Measurements from ENCODE around the gene SOWAHC. TPM values are rescaled to one million over a fixed set of nuclear protein-coding genes. Genes with fewer than 3 reads are reported as not detected.
"Not testable (repeated sequence)": the region's sequence is repeated elsewhere in the genome, so short reads cannot be mapped to it uniquely, and the experiment has no call there.

Gene SOWAHC
- total RNA-seq, 2 experiments from 2014 or later = 0.09 TPM; not detected in 1

DNA sequence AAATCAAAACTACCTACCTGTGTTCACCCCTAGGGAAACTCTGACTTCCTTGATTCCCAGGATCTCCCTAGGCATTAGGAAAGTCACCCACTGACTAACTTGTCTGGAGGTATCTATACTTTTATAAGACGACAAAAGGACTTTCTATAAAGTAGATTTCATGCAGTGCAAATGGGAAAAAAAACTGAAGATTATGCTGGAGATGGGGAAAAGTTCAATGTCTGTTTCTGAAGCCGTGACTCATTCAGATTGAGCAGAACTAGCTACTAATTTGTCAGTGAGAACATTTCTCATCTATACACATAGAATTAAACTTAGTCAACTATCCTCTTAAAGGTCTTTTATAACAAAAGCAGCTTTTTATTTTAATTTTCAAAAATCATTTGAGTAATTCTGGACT lies 6.4 kb upstream of the SOWAHC start:
- no peak overlapping the region for H3K4me3 Mint-ChIP-seq
- ATAC-seq = no peak
- no peak for DNase-seq
- peaks cover under 1% of the 10 kb centered on the region for H3K36me3 Mint-ChIP-seq
- H3K9me3 Mint-ChIP-seq (ENCODE audit: low read depth) = no peaks in the 10 kb centered on the region
- no peak overlapping the region for H3K27ac Mint-ChIP-seq
- CTCF ChIA-PET = no interaction called here
- H3K27me3 Mint-ChIP-seq = peaks cover 48% of the 10 kb centered on the region
- H3K4me1 Mint-ChIP-seq = no peaks in the 10 kb centered on the region

DNA sequence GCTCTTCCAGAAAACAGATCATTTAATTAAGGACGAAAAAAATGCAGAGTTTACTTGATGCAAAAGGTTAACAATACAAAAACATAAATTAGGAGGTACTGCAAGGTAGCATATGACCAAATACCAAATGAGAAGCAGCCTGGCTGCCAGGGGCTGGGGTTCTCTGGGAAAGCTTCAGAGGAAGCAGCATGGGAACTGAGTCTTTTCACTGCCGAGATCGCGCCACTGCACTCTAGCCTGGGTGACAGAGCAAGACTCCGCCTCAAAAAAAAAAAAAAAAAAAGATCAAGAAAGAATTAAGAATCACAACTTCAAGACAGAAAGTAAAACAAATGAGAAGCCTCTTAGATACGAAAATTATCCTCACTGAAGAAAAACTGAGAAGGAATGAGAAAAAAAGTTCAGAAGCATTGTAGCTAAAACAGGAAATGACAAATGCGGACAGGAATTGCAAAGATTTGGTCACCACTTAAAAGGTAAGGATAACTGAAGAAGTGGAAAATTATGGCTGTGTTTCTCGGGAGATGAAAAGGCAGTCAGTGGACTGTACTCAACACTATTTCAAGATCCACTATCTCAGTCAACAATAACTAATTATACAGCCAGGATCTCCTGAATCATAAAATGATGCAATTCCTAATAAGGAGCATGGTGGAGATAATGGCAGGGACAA lies 4.7 kb upstream of the SOWAHC start:
- peaks cover 6% of the 10 kb centered on the region for H3K36me3 Mint-ChIP-seq
- no peak for ATAC-seq
- CTCF ChIA-PET = no interaction called here
- peaks cover 58% of the 10 kb centered on the region for H3K27me3 Mint-ChIP-seq
- H3K9me3 Mint-ChIP-seq (ENCODE audit: low read depth) = no peaks in the 10 kb centered on the region
- peaks cover 7% of the 10 kb centered on the region for H3K4me1 Mint-ChIP-seq
- no peak overlapping the region for H3K27ac Mint-ChIP-seq
- no peak for DNase-seq
- no peak overlapping the region for H3K4me3 Mint-ChIP-seq

DNA sequence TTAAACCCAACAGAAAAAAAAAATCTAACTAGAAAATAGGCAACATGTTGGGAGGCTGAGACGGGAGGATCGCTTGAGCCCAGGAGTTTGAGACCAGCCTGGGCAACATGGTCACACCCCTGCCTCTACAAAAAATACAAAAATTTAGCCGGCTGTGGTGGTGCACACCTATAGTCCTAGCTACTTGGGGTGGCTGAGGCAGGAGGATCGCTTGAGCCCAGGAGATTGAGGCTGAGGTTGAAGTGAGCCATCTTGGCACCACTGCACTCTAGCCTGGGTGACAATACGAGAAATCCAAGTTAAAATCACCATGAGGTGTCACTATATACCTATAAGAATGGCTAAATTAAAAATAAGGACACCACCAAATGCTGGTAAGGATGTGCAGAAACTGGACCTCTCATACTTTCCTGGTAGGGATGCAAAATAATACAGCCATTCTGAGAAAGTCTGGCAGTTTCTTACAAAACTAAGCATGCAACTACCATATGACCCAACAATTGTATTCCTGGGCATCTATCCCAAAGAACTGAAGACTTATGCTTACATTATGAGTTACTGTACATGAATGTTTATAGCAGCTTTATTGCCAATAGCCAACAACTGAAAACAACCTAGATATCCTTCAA lies 2.6 kb upstream of the SOWAHC start:
- no peak for DNase-seq
- no peak for ATAC-seq
- Mint-ChIP-seq H3K27me3 (peaks cover 69% of the 10 kb centered on the region), H3K9me3 (ENCODE audit: low read depth) (no peaks in the 10 kb centered on the region), H3K4me3 (no peak overlapping the region), H3K4me1 (peaks cover 7% of the 10 kb centered on the region), H3K27ac (no peak overlapping the region), H3K36me3 (peaks cover 8% of the 10 kb centered on the region)
- CTCF ChIA-PET = no interaction called here

DNA sequence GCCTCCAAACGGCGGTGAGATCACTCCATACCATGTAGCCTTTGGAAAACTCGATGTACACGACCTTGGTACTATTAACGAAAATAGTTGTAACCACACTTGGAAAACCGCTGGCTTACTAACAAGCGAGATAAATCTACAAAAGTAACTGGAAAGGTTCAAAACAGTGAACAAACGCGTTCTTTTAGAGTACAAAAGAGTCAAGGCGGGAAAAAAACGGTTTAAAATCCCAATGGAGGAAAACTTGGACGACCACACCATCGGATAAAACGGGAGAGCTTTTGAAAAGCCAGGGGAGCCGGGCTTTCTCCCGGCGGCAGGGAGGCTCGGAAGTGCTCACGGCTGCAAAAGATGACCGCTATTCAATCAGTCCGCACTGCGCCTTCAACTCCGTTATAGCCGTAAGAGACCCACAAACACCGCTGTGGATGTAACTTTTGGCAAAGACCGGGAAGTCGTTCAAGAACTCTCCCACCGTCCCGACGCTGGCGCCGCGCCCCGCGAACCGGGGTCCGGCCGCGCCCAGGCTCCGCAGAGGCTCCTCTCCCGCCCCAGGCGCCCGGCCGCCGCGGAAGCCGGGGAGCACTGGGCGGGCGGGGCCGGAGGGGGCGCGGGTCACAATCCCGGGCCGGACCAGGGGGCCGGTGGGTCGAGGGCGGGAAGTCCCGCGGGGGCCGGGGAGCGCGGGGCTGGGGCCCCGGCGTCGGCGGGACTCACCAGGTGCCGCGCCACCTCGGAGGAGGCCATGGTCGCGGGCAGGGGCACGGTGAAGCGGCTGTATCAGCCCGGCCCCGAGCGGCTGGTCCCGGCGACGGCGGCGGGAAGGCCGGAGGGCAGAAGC lies 863 bp upstream of the SOWAHC start:
- peak overlapping the region; percentile 64 for H3K4me3 Mint-ChIP-seq
- H3K9me3 Mint-ChIP-seq (ENCODE audit: low read depth) = no peaks in the 10 kb centered on the region
- H3K27me3 Mint-ChIP-seq = peaks cover 74% of the 10 kb centered on the region
- peak; percentile 5 for ATAC-seq
- DNase-seq = no peak
- peaks cover 8% of the 10 kb centered on the region for H3K36me3 Mint-ChIP-seq
- H3K27ac Mint-ChIP-seq = peak overlapping the region; percentile 54
- peaks cover 7% of the 10 kb centered on the region for H3K4me1 Mint-ChIP-seq
- CTCF ChIA-PET = no interaction called here

DNA sequence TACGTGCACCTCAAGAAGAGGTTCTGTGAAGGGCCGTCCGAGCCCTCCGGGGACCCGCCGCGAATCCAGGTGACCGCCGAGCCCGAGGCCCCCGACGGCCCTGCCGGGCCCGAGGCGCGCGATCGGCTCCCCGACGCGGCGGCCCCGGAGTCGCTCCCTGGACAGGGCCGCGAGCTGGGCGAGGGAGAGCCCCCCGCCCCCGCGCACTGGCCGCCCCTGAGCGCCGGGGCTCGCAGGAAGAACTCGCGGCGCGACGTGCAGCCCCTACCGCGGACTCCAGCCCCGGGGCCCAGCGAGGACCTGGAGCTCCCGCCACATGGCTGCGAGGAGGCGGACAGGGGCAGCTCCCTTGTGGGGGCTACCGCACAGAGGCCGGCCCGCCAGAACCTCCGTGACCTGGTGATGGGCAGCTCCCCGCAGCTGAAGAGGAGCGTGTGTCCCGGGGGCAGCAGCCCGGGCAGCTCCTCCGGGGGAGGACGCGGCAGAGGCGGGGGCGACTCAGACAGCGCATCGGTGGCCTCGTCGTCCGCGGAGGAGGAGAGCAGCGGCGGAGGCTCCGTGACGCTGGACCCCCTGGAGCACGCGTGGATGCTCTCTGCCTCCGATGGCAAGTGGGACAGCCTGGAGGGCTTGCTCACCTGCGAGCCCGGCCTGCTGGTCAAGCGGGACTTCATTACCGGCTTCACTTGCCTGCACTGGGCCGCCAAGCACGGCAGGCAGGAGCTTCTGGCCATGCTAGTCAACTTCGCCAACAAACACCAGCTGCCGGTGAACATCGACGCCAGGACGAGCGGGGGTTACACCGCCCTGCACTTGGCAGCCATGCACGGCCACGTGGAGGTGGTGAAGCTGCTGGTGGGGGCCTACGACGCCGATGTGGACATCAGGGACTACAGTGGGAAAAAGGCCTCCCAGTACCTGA lies 812 bp downstream of the SOWAHC start:
- no peak overlapping the region for H3K4me3 Mint-ChIP-seq
- no peak for ATAC-seq
- no peak overlapping the region for H3K27ac Mint-ChIP-seq
- no peak for DNase-seq
- H3K9me3 Mint-ChIP-seq (ENCODE audit: low read depth) = no peaks in the 10 kb centered on the region
- peaks cover 70% of the 10 kb centered on the region for H3K27me3 Mint-ChIP-seq
- peaks cover 7% of the 10 kb centered on the region for H3K4me1 Mint-ChIP-seq
- H3K36me3 Mint-ChIP-seq = peaks cover 8% of the 10 kb centered on the region
- CTCF ChIA-PET = interaction anchor here (1.5 kb wide), 1 partner anchor 69 kb away, joined by 4 read pairs; no protein-coding TSS in a partner anchor

DNA sequence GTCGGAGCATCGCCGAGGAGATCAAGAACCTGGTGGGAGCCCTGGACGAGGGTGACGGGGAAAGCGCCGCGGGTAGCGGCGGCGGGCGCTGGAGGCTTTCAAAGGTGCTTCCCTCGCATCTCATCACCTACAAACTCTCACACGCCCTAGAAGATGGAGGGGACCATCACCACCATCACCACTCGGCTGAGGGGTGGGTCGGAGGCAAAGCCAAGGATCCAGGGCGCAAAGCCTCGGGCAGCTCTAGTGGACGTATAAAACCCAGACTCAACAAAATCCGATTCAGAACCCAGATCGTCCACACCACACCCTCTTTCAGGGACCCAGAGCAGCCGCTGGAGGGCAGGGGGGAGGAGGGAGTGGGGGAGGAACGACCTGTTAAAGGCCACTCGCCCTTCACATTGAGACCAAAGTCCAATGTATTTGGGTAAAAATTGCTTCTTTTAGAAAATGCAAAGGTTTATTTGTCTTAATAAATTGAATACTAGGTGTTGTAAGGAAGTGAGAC lies 1.5 kb downstream of the SOWAHC start:
- H3K36me3 Mint-ChIP-seq = peaks cover 8% of the 10 kb centered on the region
- peak overlapping the region; percentile 32 for H3K27ac Mint-ChIP-seq
- CTCF ChIA-PET = interaction anchor here (1.5 kb wide), 1 partner anchor 70 kb away, joined by 4 read pairs; no protein-coding TSS in a partner anchor
- H3K27me3 Mint-ChIP-seq = peaks cover 68% of the 10 kb centered on the region
- DNase-seq (no peak), ATAC-seq (no peak)
- no peak overlapping the region for H3K4me3 Mint-ChIP-seq
- no peaks in the 10 kb centered on the region for H3K9me3 Mint-ChIP-seq (ENCODE audit: low read depth)
- peaks cover 7% of the 10 kb centered on the region for H3K4me1 Mint-ChIP-seq

DNA sequence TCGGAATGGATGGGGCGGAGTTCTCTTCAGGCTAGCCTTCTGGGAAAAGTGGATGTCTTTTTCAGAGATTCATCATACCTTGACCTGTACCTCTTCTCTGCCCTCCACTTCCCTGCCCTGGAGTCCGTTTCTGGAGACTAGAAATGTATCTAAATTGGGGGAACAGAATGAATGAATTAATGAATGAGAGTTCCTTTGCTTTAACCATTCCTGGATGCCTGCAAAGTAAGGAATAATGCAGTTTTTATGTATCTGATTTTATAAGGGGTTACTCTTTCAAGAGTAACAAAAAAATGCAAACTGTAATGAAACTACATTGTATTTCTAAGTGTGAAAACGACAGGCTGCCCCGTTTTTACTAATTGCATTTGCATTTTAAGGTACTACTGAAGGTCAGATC lies 2.0 kb downstream of the SOWAHC start:
- CTCF ChIA-PET = no interaction called here
- Mint-ChIP-seq H3K4me3 (no peak overlapping the region), H3K9me3 (ENCODE audit: low read depth) (no peaks in the 10 kb centered on the region), H3K27me3 (peaks cover 66% of the 10 kb centered on the region), H3K4me1 (peaks cover 7% of the 10 kb centered on the region), H3K27ac (no peak overlapping the region), H3K36me3 (peaks cover 8% of the 10 kb centered on the region)
- DNase-seq (no peak), ATAC-seq (no peak)

DNA sequence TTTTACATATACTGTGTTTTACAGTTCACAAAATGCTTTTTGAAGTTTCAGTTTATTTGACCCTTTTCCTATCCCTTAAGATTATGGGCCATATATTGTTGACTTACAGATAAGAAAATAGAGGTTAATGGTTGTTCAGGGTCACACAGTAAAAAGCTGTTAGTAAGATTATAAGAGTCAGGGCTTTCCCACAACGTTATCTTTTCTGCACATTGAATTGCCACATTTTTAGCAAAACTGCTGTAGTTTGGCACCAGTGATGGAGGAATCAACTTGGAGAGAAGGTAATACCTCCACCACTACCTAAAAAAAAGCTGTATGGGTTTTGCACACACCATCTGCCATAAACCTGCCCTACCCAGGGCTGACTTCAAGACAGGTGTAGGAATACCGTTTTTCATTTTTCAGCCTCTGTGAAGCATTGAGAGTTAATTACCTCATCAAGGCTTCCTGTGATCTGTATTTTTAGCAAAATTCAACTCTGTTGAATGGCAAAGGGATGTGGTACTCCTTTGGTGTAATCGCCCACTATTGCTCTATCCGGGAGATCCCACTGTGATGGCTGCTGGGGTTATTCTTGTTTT lies 5.0 kb downstream of the SOWAHC start:
- DNase-seq (no peak), ATAC-seq (no peak)
- peaks cover 57% of the 10 kb centered on the region for H3K27me3 Mint-ChIP-seq
- H3K27ac Mint-ChIP-seq = no peak overlapping the region
- H3K4me3 Mint-ChIP-seq = no peak overlapping the region
- CTCF ChIA-PET = no interaction called here
- H3K4me1 Mint-ChIP-seq = no peaks in the 10 kb centered on the region
- peaks cover 2% of the 10 kb centered on the region for H3K36me3 Mint-ChIP-seq
- H3K9me3 Mint-ChIP-seq (ENCODE audit: low read depth) = no peaks in the 10 kb centered on the region

DNA sequence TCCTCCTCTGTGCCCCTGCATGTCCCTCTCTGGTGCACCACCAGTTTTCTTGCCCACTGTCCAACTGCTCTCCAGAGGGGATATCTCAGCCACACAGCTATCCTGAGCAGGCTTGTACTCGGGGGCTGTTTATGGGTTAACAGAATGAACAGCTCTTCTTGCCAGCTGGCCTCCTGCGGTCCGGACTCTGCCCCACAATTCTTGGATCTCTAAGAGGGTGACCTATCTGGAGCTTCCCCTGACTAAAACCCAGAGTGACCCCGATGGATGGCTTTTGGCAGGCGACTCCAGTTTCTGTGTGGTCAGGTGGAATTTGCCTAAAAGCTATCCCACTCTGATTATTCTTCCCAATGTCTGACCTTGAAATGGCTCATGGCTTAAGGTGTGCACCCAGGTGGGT lies 9.1 kb downstream of the SOWAHC start:
- DNase-seq (no peak), ATAC-seq (no peak)
- H3K36me3 Mint-ChIP-seq = no peaks in the 10 kb centered on the region
- H3K4me1 Mint-ChIP-seq = no peaks in the 10 kb centered on the region
- no peaks in the 10 kb centered on the region for H3K9me3 Mint-ChIP-seq (ENCODE audit: low read depth)
- no peak overlapping the region for H3K4me3 Mint-ChIP-seq
- CTCF ChIA-PET = no interaction called here
- H3K27me3 Mint-ChIP-seq = peaks cover 28% of the 10 kb centered on the region
- no peak overlapping the region for H3K27ac Mint-ChIP-seq

DNA sequence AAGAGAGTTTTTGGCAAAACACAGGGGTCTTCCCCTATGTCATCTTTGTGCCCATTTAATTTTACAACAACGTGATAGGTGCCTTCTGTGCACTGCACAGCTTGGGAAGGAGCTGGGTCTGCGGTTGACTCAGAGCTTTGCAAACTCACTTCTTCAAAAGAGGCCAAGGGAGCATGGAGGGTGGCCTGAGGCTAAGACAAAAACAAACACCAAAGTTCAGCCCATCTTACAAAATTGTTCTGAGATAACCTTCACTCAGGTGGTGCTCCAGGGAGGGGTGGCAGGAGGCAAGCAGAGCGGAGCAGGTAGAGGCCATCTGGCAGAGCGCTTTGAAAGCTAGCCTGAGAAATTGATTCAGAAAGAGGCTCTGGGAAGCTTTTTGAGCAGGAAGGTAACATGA lies 9.8 kb downstream of the SOWAHC start:
- Mint-ChIP-seq H3K4me1 (no peaks in the 10 kb centered on the region), H3K27me3 (peaks cover 24% of the 10 kb centered on the region), H3K9me3 (ENCODE audit: low read depth) (no peaks in the 10 kb centered on the region), H3K36me3 (no peaks in the 10 kb centered on the region), H3K4me3 (no peak overlapping the region), H3K27ac (no peak overlapping the region)
- no peak for ATAC-seq
- DNase-seq = no peak
- CTCF ChIA-PET = no interaction called here

DNA sequence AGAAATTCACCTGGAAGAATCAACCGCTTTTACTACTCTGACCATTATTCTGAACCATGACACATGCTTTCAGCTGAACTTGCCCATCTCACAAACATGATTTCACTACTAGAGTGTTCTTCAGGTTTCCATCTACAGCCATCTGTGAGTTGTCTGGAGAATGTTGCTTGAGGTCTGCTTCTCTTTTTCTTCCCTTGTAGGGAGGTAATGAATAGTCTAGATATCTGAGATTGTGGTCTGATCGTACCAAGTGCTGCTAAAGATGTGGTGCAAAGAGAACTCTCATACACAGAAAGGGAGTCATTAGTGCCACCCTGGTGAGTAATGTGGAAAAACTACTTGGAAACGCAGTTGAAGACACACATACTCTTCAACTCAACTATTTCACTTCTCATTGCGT lies 10.2 kb downstream of the SOWAHC start:
- Mint-ChIP-seq H3K9me3 (ENCODE audit: low read depth) (no peaks in the 10 kb centered on the region), H3K36me3 (no peaks in the 10 kb centered on the region), H3K4me3 (no peak overlapping the region), H3K27ac (no peak overlapping the region), H3K27me3 (peaks cover 20% of the 10 kb centered on the region), H3K4me1 (no peaks in the 10 kb centered on the region)
- CTCF ChIA-PET = no interaction called here
- ATAC-seq = no peak
- DNase-seq = no peak

DNA sequence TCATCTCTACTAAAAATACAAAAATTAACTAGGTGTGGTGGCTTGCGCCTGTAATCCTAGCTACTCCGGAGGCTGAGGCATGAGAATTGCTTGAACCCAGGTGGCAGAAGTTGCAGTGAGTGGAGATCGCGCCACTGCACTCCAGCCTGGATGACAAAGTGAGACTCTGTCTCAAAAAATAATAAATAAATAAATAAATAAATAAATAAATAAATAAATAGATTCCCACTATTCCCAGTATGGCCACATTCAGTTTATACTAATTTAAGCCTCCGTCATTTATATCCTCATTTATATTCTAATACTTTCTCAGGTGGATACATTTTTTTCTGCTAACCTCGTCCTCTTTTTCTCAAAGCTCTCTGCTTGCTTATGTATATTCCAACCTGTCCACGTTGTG lies 14.2 kb downstream of the SOWAHC start:
- H3K9me3 Mint-ChIP-seq (ENCODE audit: low read depth); DNase-seq; ATAC-seq; H3K36me3 Mint-ChIP-seq; CTCF ChIA-PET; H3K4me3 Mint-ChIP-seq; H3K27ac Mint-ChIP-seq; H3K27me3 Mint-ChIP-seq; H3K4me1 Mint-ChIP-seq: not testable (repeated sequence)

DNA sequence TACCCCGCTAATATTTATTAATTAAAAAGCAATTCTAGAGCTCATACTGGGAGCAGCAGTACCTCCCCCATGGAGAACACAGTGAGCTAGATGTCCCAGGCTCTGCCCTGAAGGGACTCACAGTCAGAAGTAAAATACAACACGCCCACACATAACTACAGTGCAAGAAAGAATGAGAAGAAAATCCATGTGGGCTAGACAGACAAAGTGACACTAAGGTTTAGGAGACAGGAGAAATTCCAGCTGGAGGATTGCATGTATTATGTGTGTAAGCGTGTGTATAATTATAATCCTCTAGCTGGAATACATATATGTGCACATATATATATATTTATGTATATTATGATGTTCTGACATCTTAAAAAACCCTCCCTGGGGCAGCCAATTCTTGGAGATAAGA lies 15.7 kb downstream of the SOWAHC start:
- H3K36me3 Mint-ChIP-seq = no peaks in the 10 kb centered on the region
- ATAC-seq (no peak), DNase-seq (no peak)
- no peak overlapping the region for H3K27ac Mint-ChIP-seq
- H3K27me3 Mint-ChIP-seq = no peaks in the 10 kb centered on the region
- no peaks in the 10 kb centered on the region for H3K4me1 Mint-ChIP-seq
- H3K4me3 Mint-ChIP-seq = no peak overlapping the region
- H3K9me3 Mint-ChIP-seq (ENCODE audit: low read depth) = no peaks in the 10 kb centered on the region
- CTCF ChIA-PET = no interaction called here

Data from activated CD8-positive, alpha-beta memory T cell treated with anti-CD3 and anti-CD28 coated beads, Interleukin-2, amount 10 ng/mL, durations not matched to agents 7 days and 5 days (primary cell).